HG03045 (cell line): Measurements from ENCODE around the gene MUC13.
"Not testable (repeated sequence)": the region's sequence is repeated elsewhere in the genome, so short reads cannot be mapped to it uniquely, and the experiment has no call there.

Experiments used
- ATAC-seq: cut with Tn5 transposase; IDR thresholded peaks from one replicate; pipeline ENCODE4 v1.9.1; 2021; ENCODE audit warnings: mild to moderate bottlenecking, moderate library complexity; ENCODE audit not compliant: unreplicated experiment

Gene MUC13, protein sequence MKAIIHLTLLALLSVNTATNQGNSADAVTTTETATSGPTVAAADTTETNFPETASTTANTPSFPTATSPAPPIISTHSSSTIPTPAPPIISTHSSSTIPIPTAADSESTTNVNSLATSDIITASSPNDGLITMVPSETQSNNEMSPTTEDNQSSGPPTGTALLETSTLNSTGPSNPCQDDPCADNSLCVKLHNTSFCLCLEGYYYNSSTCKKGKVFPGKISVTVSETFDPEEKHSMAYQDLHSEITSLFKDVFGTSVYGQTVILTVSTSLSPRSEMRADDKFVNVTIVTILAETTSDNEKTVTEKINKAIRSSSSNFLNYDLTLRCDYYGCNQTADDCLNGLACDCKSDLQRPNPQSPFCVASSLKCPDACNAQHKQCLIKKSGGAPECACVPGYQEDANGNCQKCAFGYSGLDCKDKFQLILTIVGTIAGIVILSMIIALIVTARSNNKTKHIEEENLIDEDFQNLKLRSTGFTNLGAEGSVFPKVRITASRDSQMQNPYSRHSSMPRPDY

DNA sequence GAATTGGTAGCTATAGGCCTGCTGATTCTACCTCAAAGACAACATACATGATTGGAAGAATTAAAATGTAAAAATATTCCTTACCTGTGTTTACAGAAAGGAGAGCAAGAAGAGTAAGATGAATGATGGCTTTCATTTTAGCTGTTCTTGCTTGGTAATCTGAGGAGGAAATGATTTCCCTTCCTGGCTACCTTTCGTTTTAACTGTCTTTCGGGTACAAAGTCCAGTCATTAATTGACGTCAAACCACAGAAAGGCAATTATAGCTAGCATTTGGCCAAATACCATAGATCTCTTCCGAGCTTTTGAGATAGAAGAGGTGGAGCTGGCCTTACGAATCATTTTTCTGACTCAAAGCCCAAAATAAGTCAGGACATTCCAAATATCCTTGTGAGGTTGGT, at the start of gene MUC13:
Gene MUC13 (minus strand): TSS at position 175 of the 400 bp plus-strand sequence. CDS start 39 bp downstream, at position 136.
- no peak for ATAC-seq

DNA sequence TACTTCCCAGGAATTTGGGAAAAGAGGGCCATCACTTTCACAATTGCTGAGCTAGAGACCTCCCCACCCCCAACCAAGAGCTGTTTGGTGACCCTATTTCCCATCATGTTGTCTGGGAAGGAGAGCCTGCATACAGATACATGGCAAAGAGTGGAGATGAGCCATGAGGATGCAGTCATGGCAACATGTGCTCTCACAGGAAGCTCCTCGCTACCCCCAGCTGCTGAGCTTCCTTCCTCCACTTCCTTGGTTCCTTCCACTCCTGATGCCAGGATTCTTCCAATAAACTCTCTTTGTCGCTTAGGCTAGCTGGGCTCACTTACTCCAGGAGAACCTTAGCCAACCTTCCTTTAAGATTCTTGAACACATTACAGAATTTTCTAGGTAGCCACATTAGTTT, 48.3 kb upstream of the MUC13 start:
- no peak for ATAC-seq

DNA sequence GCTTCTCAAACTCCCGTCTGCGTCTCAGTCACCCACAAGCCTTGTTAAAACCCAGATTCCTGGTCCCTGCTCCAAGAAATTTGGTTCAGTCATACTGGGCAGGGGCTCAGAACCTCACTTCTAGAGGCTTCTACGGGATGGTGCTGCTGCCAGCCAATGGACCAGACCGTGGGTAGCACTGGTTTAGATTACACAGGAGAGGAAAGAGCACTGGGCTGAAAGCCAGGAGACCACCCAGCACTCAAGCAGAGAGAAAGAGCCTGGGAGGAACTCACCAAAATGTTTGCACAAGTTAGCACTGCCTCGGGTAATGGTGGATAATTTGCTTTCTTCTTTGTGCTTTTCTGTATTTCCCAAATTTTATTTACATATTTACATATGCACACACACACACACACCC, 46.9 kb upstream of the MUC13 start:
- ATAC-seq, result no peak

DNA sequence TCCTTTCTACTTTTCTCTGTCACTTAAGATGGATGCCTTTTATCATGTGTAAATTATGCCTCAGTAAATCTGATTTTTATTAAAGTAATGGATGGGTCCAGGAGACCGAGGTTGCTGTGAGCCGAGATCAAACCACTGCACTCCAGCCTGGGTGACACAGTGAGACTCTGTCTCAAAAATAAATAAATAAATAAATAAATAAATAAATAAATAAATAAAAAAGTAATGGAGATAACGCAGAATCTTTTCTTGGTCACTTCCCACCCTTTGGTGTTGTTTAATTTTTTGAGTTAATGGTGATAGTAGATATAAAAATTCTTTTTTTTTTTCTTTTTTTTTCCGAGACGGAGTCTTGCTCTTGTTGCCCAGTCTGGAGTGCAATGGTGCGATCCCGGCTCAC, 44.1 kb upstream of the MUC13 start:
- ATAC-seq, result no peak

DNA sequence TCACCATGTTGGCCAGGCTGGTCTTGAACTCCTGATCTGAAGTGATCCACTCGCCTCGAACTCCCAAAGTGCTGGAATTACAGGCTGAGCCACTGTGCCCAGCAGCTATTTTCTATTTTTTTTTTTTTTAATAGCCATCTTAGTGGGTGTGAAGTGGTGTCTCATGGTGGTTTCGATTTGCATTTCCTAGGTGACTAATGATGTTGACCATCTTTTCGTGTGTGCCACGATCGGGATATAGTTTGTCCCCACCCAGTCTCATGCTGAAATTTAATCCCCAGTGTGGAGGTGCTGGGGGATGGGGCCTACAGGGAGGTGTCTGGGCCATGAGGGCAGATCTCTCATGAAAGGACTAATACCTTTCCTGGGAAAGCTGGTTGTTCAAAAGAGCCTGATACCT, 41.8 kb upstream of the MUC13 start:
- no peak for ATAC-seq

DNA sequence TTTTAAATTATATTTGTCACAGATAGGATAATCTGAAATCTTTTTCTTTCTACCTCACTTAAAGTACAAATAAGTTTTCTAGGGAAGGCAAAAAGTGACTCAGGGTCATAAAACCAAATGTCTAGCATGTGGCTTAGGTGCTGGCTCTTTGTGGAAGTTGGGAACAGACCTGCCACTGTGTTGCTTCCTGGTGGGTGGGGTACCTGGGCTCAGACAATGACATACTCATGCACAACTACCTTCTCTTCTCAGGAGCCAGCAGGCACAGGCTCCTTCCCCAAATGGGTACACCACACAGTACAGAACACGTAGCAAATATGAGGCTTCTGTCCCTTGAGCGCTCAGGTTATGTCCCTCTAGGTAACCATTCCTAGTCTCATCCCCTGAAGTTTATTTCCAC, 40.1 kb upstream of the MUC13 start:
- ATAC-seq, result no peak

DNA sequence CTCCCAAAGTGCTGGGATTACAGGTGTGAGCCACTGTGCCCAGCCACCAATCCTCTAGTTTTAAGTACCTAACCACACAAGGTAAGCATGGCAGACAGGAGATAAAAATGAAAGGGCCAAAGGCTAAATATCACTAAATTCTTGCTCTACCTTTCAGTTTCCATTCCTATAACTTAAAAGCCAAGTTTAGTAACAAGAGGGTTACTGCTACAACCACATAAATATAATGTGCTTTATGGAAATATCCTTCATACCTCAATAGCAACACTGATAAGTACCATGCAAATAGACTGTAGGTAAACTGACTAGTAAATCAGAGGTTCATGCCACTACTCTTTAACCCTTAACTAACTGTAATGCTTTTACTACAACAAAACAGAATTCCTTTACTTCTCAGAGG, 38.7 kb upstream of the MUC13 start:
- ATAC-seq, result no peak

DNA sequence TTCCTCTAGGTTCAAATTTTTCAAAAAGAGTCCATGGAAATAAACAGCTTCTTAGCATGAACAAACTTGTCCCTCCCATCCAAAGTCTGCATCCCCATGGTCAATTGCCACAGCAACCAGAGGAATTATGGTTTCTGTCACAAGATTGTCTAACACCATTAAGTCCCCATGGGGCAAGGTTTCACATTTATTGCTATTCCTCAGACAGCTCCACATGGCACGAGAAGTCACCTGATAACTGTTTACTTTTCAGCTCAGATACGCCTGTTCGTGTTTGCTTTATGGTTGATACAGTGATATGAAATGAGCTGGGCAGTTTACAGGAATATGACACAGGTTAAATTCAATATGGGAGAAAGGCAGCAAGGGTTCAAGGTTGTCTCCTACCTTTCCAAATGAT, 37.9 kb upstream of the MUC13 start:
- ATAC-seq, result no peak

DNA sequence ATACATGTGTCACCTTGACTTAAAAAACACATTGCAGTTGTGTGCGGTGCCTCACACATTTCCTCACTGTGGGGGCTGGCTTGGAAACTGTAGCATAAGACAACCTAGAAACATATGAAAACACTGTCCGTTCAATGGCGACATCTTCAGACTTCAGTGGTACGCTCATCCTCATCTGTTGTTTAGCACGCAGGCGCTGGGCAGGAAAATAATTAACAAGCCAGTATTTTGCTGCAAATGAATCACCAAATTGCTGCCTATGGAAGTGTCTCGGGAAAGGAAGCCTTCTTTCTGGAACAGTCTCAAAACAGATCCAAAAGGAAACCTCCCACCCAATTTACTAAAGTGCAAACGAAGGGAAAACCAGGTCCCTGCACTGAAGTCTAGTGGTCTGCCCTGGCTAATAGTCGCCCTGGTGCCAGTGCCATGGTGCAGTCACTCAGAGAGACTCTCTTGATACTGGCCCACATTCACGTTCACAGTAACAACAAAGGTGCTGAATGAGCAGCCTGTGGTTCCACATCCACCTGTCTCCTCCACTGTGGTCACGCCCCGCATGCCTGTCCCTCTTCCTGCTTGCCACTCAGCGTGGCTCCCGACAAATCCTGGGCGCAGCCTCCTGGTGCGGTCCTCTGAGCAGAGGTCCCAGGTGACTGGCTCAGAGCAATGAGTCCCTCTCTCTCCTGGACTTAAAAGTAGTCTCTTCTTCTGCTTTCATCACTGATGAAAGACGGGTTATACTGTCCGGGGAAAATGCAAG, 35.6 kb upstream of the MUC13 start:
- ATAC-seq, result no peak

DNA sequence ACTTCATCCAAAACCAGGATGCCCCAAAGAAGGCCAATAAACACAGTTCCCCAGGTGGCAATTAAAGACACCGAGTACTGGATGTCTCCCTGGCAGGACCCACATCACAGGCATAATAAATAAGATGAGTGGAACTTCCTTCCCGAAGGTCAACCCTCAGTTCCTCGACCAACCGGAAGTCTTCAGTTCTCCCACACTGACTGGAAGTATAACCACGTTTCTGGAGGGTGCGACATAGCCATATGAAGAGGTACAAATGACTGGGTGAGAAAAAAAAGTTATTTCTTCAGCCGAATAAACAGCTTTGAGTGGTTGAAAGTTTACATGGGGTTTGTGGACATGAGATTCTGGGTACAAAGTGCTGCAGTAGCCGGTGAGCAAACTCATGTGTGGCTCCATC, 34.6 kb upstream of the MUC13 start:
- ATAC-seq, result no peak

DNA sequence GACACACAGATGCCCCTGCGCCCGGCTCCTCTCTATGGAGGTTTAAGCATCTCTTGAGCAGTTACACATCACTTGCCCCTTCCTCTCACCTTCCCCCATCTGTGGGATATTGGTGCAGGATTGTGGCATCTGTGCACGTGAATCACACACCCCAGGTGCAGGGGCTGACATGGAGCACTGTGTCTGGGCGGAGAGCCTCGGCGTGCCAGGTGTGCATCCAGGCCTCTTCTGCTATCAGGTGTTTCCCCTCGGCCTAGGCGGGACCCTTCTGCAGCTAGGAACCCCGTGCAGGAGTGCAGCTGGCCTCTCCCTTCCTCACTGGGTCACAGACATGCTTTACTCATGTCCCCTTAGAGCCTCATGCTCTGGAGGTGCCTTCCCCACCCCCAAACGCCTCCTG, 33.4 kb upstream of the MUC13 start:
- ATAC-seq, result no peak

DNA sequence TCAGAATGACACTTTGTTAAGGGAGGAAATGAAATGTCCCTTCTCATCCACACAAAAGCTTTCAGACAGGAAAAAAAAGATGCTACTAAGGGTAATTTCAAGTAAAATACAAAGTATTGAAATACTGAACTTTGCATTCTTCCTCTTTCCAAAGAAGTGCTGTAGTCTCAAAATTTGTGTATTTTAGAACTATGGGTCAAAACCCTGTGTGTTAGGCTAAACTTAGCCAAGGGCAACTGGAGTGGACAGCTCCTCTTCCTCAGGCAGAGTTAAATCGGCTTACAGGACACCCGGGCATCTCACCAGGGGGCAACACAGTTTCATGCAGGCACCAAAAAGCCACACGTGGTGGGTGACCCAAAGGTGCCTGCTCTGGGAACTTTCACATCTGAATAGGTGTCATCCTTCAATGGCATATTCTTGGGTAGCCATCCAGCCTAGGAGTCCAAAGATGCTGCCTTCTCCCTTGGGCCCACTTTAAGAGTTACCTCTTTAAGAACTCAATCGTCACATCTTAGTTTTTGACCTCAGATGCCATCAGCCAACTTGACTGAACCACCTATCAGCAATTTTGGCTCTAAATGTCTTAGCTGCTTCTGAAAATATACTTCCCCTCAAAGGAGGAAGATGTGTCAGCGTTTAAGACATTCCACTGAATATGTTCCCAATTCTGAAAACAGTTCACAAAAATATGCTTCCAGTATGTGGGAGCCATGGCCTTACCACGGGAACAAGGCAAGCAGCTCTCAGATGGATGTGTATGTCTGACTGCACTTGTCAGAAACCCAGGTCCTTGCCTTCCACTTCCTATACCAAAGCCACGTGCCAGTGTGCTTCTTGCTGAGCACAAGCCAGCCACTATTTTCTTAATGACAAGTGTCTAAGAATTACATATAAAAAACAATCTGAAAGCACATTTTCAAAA, 32.2 kb upstream of the MUC13 start:
- no peak for ATAC-seq

DNA sequence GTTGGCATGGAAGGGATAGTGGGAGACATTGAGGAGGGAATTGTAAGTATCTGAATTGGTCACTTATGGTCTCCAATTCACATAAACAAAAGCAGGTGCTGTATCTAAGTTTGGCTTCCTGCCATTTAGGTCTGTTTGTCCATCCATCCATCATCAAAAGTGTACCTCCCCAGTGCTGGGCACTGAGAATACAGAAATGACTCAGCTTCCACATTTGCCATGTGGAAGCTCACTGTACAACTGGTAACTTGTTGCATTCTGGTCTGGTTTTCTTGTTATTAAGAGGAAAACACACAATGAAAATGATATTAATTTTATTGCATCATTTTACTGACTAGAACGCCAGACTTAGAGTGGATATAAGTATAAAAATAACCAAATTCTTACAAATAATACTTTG, 30.9 kb upstream of the MUC13 start:
- no peak for ATAC-seq

DNA sequence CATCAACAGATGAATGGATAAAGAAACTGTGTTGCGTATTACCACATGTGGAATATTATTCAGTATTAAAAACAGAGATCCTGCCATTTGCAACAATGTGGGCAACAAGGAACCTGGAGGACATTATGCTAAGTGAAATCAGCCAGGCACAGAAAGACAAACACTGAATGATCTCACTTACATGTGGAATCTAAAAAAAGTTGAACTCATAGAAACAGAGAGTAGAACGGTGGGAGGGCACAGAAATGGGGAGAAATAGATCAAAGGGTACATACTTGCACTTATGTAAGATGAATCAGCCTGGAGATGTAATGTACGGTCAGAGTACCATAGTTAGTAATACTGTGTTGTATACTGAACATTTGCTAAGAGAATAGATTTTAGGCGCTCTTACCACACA, 29.8 kb upstream of the MUC13 start:
- no peak for ATAC-seq

DNA sequence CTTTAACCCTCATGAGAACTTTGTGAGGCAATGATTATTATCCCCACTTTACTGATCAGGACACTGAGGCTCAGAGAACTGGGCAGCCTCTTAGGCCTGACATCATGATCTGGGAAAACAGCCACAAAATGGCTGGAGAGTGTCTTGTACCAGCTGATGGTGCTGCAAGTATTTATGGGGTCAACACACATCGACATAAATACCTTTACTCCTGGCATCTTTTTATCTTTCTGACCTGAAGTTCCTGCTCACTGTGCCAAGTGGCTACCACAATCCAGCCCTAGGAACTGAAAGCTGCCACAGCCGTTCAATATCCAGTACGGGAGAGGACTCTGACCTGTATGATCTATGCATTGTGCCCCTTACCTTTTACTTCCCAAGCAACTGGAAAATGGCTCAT, 29.2 kb upstream of the MUC13 start:
- no peak for ATAC-seq

DNA sequence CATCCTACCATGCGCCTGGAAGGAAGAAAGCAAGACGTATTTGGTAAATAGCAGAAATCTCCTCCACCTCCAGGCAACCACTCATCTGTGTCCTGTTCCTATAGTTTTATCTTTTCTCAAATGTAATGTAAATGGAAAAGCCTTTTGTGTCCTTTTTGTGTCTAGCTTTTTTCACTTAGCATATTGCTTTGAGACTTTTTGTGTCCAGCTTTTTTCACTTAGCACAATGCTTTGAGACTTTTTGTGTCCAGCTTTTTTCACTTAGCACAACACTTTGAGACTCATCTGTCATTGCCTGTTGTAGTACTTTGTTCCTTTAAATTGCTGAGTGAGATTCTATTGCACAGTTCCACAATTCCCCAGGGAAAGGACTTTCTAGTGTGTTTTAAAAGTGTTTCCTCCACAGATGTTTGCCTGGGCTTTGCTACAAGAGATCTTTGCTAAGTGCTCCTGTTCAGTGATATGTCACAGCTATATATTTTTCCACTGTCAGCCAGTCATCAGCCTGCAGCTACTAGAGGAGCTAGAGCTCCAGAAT, 27.9 kb upstream of the MUC13 start:
- no peak for ATAC-seq

DNA sequence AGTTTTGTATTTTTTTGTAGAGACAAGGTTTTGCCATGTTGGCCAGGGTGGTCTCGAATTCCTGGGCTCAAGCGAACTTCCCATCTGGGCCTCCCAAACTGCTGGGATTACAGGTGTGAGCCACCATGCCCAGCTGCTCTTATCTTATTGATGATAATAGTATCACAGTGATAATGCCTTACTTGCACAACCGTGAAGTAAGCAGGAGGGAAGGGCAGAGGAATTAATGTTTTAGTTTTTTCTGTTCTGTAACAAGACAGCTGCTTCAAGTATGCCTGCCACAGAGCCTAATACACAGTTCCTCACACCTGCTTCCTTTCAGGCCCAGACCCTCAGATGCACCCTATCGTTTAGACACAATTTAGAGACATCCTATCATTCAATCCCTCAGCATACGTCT, 26.1 kb upstream of the MUC13 start:
- no peak for ATAC-seq

DNA sequence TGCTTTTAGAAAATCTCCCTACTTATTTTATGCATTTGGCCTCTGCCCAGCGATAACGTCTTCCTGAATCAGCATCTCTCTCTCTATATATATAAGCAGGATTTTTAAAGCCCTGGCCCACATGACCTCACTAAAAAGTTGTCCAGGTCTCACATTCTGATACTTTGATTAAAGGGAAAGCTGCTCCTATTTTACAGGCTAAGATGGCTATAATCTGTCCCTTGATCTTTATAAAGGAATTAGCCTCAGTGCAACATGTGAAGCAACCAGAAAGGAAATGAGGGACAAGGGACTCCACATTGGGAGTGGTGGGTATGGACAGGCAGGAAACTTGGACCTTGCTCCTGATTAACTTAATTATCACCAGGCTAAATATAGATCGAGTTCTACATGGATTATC, 25.6 kb upstream of the MUC13 start:
- ATAC-seq, result no peak

DNA sequence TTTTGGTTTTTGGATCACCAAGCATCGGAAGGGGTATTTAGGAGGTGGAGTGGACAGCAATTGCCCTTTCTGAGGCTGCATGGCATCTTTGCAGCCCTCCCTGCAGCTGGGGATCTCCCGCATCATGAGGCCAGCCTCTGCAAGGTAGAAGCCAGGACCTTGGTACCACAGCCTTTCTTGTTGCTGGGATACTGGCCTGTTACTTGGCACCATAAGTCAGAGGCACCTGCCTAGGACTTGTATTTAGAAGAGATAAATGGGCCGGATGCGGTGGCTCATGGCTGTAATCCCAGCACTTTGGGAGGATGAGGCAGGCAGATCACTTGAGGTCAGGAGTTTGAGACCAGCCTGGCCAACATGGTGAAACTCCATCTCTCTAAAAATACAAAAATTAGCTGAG, 23.4 kb upstream of the MUC13 start:
- not testable (repeated sequence) for ATAC-seq

DNA sequence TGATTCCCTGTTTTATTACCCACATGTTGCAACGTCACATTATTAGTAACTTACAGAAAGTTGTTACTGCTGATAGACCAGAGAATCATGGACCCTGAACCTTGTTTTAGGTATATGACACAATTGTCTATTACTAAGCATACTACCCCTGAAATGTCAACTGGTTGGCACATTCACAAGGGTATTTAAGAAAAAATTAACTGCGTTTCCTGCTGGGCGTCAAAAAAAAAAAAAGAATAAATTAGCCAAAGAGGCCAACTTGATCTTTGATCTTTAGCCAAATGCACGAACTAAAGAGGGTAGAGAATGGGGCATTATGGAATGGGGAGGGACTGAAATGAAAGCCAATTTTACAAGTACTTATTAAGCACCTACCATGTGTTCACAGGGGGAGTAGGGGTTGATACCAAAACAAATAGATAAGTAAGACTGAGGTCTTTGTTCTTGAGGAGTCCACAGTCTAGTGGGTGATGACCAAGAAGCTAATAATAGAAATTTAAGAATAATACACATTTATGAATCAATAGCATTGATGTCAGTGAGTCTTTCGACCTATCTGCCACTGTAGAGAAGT, 17.8 kb upstream of the MUC13 start:
- no peak for ATAC-seq
